WTC11 (cell line): ENCODE results near the gene GNAL.

Experiments
- CTCF ChIP-seq: fragments of 200-600 bp; IDR thresholded peaks from 2 replicates; pipeline ENCODE4 v1.8.0; 2022; ENCODE audit warnings: antibody characterized with exemption
- E2F4 ChIP-seq: sonication (generic); formaldehyde crosslinking; IDR thresholded peaks from 2 replicates; pipeline ENCODE4 v1.8.1; 2022; ENCODE audit warnings: low read depth, mild to moderate bottlenecking, moderate library complexity, missing genetic modification reagents, borderline replicate concordance
- ESRRA ChIP-seq: sonication (generic); formaldehyde crosslinking; IDR thresholded peaks from 2 replicates; pipeline ENCODE4 v1.8.1; 2022; ENCODE audit warnings: mild to moderate bottlenecking, missing genetic modification reagents, borderline replicate concordance
- NFATC4 ChIP-seq: fragments of 250-450 bp; sonication (Bioruptor Pico); IDR thresholded peaks from 2 replicates; pipeline ENCODE4 v1.9.0; 2021; ENCODE audit warnings: mild to moderate bottlenecking
- NFE2L1 ChIP-seq: sonication (generic); formaldehyde crosslinking; IDR thresholded peaks from 2 replicates; pipeline ENCODE4 v1.8.1; 2023; ENCODE audit warnings: missing genetic modification reagents
- NR3C1 ChIP-seq: sonication (generic); formaldehyde crosslinking; conservative IDR thresholded peaks from 2 replicates; pipeline ENCODE4 v1.8.1; 2023; ENCODE audit warnings: low read depth, mild to moderate bottlenecking, missing genetic modification reagents
- TP53 ChIP-seq: sonication (generic); formaldehyde crosslinking; IDR thresholded peaks from 2 replicates; pipeline ENCODE4 v1.8.1; 2023; ENCODE audit warnings: mild to moderate bottlenecking, missing genetic modification reagents
- USF2 ChIP-seq: sonication (generic); formaldehyde crosslinking; IDR thresholded peaks from 2 replicates; pipeline ENCODE4 v1.8.1; 2023; ENCODE audit warnings: mild to moderate bottlenecking, missing genetic modification reagents, moderate library complexity
- ZNF317 ChIP-seq: sonication (generic); formaldehyde crosslinking; IDR thresholded peaks from 2 replicates; pipeline ENCODE4 v1.8.1; 2023; ENCODE audit warnings: low read depth, mild to moderate bottlenecking, moderate library complexity, missing genetic modification reagents, borderline replicate concordance

- no peak for TF ChIP-seq CTCF
- TF ChIP-seq TP53 = no peak
- TF ChIP-seq NFE2L1 (CRISPR knock-in tag) = no peak
- TF ChIP-seq ESRRA (CRISPR knock-in tag) = no peak
- no peak for TF ChIP-seq USF2 (CRISPR knock-in tag)
- no peak for TF ChIP-seq NFATC4
- no peak for TF ChIP-seq ZNF317 (CRISPR knock-in tag)
- no peak for TF ChIP-seq NR3C1 (CRISPR knock-in tag)
- no peak for TF ChIP-seq E2F4
Observed at GRCh38 chr18:11736656-11737055, 47.6 kb downstream of the GNAL start.
